Measurements from ENCODE around the gene HES3.

Gene HES3

GRCh38 chr1:6246497-6247467 lies 2.8 kb downstream of the HES3 start:
- DNase-seq, result peak; percentile 79

- no peak for DNase-seq
Measured at GRCh38 chr1:6247651-6248050, 3.7 kb downstream of the HES3 start.

- DNase-seq, result no peak
Measured at GRCh38 chr1:6248161-6248776, 4.3 kb downstream of the HES3 start.

- DNase-seq, result no peak
Measured at GRCh38 chr1:6248932-6249738, 5.2 kb downstream of the HES3 start.

- DNase-seq, result no peak
Measured at GRCh38 chr1:6249739-6250689, 6.0 kb downstream of the HES3 start.

GRCh38 chr1:6251233-6251632 lies 7.3 kb downstream of the HES3 start:
- no peak for DNase-seq

- no peak for DNase-seq
Measured at GRCh38 chr1:6251681-6252373, 7.8 kb downstream of the HES3 start.

GRCh38 chr1:6252374-6252710 lies 8.4 kb downstream of the HES3 start:
- DNase-seq, result no peak

- no peak for DNase-seq
Measured at GRCh38 chr1:6253380-6253779, 9.4 kb downstream of the HES3 start.

- no peak for DNase-seq
Measured at GRCh38 chr1:6254691-6255090, 10.7 kb downstream of the HES3 start.

- DNase-seq, result no peak
Measured at GRCh38 chr1:6256645-6257044, 12.7 kb downstream of the HES3 start.

- no peak for DNase-seq
Measured at GRCh38 chr1:6257541-6258069, 13.6 kb downstream of the HES3 start.

- DNase-seq, result no peak
Measured at GRCh38 chr1:6258675-6259074, 14.7 kb downstream of the HES3 start.

- peak; percentile 82 for DNase-seq
Measured at GRCh38 chr1:6259491-6260362, 15.7 kb downstream of the HES3 start.

- no peak for DNase-seq
Measured at GRCh38 chr1:6260433-6260934, 16.5 kb downstream of the HES3 start.

- DNase-seq, result peak; percentile 39
Measured at GRCh38 chr1:6260961-6261614, 17.1 kb downstream of the HES3 start, which contains the start of gene GPR153. Gene GPR153, minus strand, starts transcription at chr1:6261098. Its CDS starts 6,193 bp downstream, at chr1:6254905.

- DNase-seq, result no peak
Measured at GRCh38 chr1:6261615-6261995, 17.6 kb downstream of the HES3 start.

- DNase-seq, result no peak
Measured at GRCh38 chr1:6262555-6263420, 18.8 kb downstream of the HES3 start.

Measured in CD4-positive, alpha-beta T cell treated with Interleukin-17A for 1 hour (primary cell).